Measurements from ENCODE around the gene SNRK. TPM values are rescaled to one million over a fixed set of nuclear protein-coding genes. Genes with fewer than 3 reads are reported as not detected.

Gene SNRK
- total RNA-seq, 1 experiment from 2014 or later: 12.7 TPM

- no peak for TF ChIP-seq MAX (IDR thresholded peaks at IDR 0.05)
- no peak for TF ChIP-seq ZNF274 (IDR thresholded peaks at IDR 0.05; ENCODE audit: low read depth, low read length)
- TF ChIP-seq POLR2A (IDR thresholded peaks at IDR 0.05; ENCODE audit: borderline replicate concordance, extremely low read depth, insufficient read depth, insufficient read length): no peak
- TF ChIP-seq EGR1 (IDR thresholded peaks at IDR 0.05; ENCODE audit: low read depth): no peak
- TF ChIP-seq CBX3 (IDR thresholded peaks at IDR 0.05; ENCODE audit: low read depth): no peak
Observed at GRCh38 chr3:43365601-43366305, 79.4 kb downstream of the SNRK start (continued).

DNA sequence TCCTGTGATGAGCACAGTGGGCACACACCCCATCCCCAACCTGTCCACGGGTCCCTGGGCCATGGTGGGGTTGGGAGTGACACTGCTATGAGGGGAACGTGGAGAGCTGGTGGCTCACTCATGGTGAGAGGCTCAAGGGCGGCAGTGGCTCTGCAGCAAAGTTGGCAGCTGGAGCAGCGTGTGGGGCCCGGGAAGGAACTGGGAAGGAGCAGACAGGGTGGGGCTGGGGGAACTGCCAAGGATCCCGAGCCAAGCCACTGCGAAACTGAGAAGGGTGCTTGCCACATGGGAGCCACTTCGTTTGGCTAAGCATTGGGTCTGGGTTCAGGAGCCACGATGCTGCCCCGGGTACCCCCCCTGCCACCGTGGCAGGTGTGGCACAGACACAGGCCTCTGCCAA, 80.1 kb downstream of the SNRK start:
- CTCF ChIA-PET: no interaction called here
- no peaks in the 10 kb centered on the region for H3K27me3 ChIP-seq (ENCODE audit: insufficient read depth, low read length)
- POLR2A ChIA-PET: no interaction called here
- no peak overlapping the region for H3K27ac ChIP-seq (ENCODE audit: low read depth, low read length)
- H3K9me3 ChIP-seq (ENCODE audit: control insufficient read depth in 1 of 2, insufficient read depth in 1 of 2, low read depth in 1 of 2, low read length in 2 of 2): no peaks in the 10 kb centered on the region
- ATAC-seq (no peak), DNase-seq (ENCODE audit: low read depth, low spot score) (no peak)
- no peak overlapping the region for H3K9ac ChIP-seq (ENCODE audit: low read length)
- no peak overlapping the region for H3K4me2 ChIP-seq (ENCODE audit: low read length)
- H4K20me1 ChIP-seq (ENCODE audit: insufficient read depth): no peaks in the 10 kb centered on the region
- no peak overlapping the region for H3K4me3 ChIP-seq (replicated peaks in 1 of 2; ENCODE audit: low read depth in 1 of 2, low read length in 2 of 2)
- RAD21 ChIA-PET (ENCODE audit: low non-redundant PET in 1 of 2, low total read pairs in 2 of 2, uncharacterized antibody in 2 of 2, unreplicated experiment in 2 of 2): no interaction called here
- no peaks in the 10 kb centered on the region for H3K79me2 ChIP-seq (ENCODE audit: insufficient read depth, low read length)
- H3K9me2 ChIP-seq (ENCODE audit: insufficient read depth): no peaks in the 10 kb centered on the region
- no peaks in the 10 kb centered on the region for H3K36me3 ChIP-seq (ENCODE audit: control insufficient read depth in 1 of 2, insufficient read depth in 2 of 2, low read length in 2 of 2)
- no peak for TF ChIP-seq YY1 (IDR thresholded peaks at IDR 0.05; ENCODE audit: extremely low read depth, insufficient replicate concordance, low read depth, low read length)
- TF ChIP-seq ELF1 (IDR thresholded peaks at IDR 0.05; ENCODE audit: borderline replicate concordance, low read depth): no peak
- TF ChIP-seq CBX3 (IDR thresholded peaks at IDR 0.05; ENCODE audit: low read depth): no peak
- TF ChIP-seq MAX (IDR thresholded peaks at IDR 0.05): no peak
- TF ChIP-seq ZFX (IDR thresholded peaks at IDR 0.05): no peak
- intact Hi-C loops (cut with micrococcal nuclease): no loop called here
- no peak overlapping the region for H2AFZ ChIP-seq (ENCODE audit: low read depth, low read length, poor library complexity, severe bottlenecking)
- no peaks in the 10 kb centered on the region for H3K4me1 ChIP-seq (ENCODE audit: control insufficient read depth in 1 of 2, insufficient read depth in 2 of 2, low read length in 2 of 2)
- BruUV-seq (replicated peaks): no TSS peak

GRCh38 chr3:43366885-43367284, 80.5 kb downstream of the SNRK start:
- POLR2A ChIA-PET: no interaction called here
- CTCF ChIA-PET: no interaction called here
- Histone ChIP-seq H3K9me3 (ENCODE audit: control insufficient read depth in 1 of 2, insufficient read depth in 1 of 2, low read depth in 1 of 2, low read length in 2 of 2) (no peaks in the 10 kb centered on the region), H3K4me3 (replicated peaks in 1 of 2; ENCODE audit: low read depth in 1 of 2, low read length in 2 of 2) (no peak overlapping the region), H3K9me2 (ENCODE audit: insufficient read depth) (no peaks in the 10 kb centered on the region), H3K27me3 (ENCODE audit: insufficient read depth, low read length) (no peaks in the 10 kb centered on the region), H3K36me3 (ENCODE audit: control insufficient read depth in 1 of 2, insufficient read depth in 2 of 2, low read length in 2 of 2) (no peaks in the 10 kb centered on the region), H3K4me1 (ENCODE audit: control insufficient read depth in 1 of 2, insufficient read depth in 2 of 2, low read length in 2 of 2) (no peaks in the 10 kb centered on the region), H2AFZ (ENCODE audit: low read depth, low read length, poor library complexity, severe bottlenecking) (no peak overlapping the region), H4K20me1 (ENCODE audit: insufficient read depth) (no peaks in the 10 kb centered on the region), H3K79me2 (ENCODE audit: insufficient read depth, low read length) (no peaks in the 10 kb centered on the region), H3K27ac (ENCODE audit: low read depth, low read length) (no peak overlapping the region), H3K4me2 (ENCODE audit: low read length) (no peak overlapping the region), H3K9ac (ENCODE audit: low read length) (no peak overlapping the region)
- intact Hi-C loops (cut with micrococcal nuclease): no loop called here
- no TSS peak for BruUV-seq (replicated peaks)
- DNase-seq (ENCODE audit: low read depth, low spot score): no peak
- ATAC-seq: no peak
- RAD21 ChIA-PET (ENCODE audit: low non-redundant PET in 1 of 2, low total read pairs in 2 of 2, uncharacterized antibody in 2 of 2, unreplicated experiment in 2 of 2): no interaction called here
- TF ChIP-seq POLR2A (IDR thresholded peaks at IDR 0.05; ENCODE audit: borderline replicate concordance, extremely low read depth, insufficient read depth, insufficient read length): no peak
- no peak for TF ChIP-seq SP1 (IDR thresholded peaks at IDR 0.05; ENCODE audit: low read depth)
- no peak for TF ChIP-seq RAD21 (IDR thresholded peaks at IDR 0.05; ENCODE audit: low read depth)
- TF ChIP-seq, protein P1, sequence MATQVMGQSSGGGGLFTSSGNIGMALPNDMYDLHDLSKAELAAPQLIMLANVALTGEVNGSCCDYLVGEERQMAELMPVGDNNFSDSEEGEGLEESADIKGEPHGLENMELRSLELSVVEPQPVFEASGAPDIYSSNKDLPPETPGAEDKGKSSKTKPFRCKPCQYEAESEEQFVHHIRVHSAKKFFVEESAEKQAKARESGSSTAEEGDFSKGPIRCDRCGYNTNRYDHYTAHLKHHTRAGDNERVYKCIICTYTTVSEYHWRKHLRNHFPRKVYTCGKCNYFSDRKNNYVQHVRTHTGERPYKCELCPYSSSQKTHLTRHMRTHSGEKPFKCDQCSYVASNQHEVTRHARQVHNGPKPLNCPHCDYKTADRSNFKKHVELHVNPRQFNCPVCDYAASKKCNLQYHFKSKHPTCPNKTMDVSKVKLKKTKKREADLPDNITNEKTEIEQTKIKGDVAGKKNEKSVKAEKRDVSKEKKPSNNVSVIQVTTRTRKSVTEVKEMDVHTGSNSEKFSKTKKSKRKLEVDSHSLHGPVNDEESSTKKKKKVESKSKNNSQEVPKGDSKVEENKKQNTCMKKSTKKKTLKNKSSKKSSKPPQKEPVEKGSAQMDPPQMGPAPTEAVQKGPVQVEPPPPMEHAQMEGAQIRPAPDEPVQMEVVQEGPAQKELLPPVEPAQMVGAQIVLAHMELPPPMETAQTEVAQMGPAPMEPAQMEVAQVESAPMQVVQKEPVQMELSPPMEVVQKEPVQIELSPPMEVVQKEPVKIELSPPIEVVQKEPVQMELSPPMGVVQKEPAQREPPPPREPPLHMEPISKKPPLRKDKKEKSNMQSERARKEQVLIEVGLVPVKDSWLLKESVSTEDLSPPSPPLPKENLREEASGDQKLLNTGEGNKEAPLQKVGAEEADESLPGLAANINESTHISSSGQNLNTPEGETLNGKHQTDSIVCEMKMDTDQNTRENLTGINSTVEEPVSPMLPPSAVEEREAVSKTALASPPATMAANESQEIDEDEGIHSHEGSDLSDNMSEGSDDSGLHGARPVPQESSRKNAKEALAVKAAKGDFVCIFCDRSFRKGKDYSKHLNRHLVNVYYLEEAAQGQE (IDR thresholded peaks at IDR 0.05; ENCODE audit: low read depth): no peak
- TF ChIP-seq MAX (IDR thresholded peaks at IDR 0.05): no peak
- TF ChIP-seq TCF7L2 (IDR thresholded peaks at IDR 0.05; ENCODE audit: borderline replicate concordance, extremely low read depth, insufficient read depth, insufficient read length): no peak
- no peak for TF ChIP-seq JUND (IDR thresholded peaks at IDR 0.05)

Data from HCT116 (cell line).